AG04450 (cell line): ENCODE data around the gene BRF1. TPM values are rescaled to one million over a fixed set of nuclear protein-coding genes. Genes with fewer than 3 reads are reported as not detected.

Experiments
- CTCF ChIA-PET: fragments of 300-600, 350-600 bp; formaldehyde crosslinking; extraction: SDS; loops from one replicate; lab custom pipeline; 2022; ENCODE audit warnings: antibody characterized with exemption, inconsistent platforms; lab: Charles Lee
- POLR2A ChIA-PET: fragments of 350-600 bp; formaldehyde crosslinking; extraction: SDS; loops from one replicate; lab custom pipeline; 2021; ENCODE audit warnings: antibody characterized with exemption, inconsistent platforms; lab: Yijun Ruan, JAX
- DNase-seq: peaks from one replicate; pipeline ENCODE4 v3.0.0-alpha.2; 2011; ENCODE audit warnings: low read depth, low spot score
- H3K27ac ChIP-seq: one replicate; pipeline ENCODE4 v1.5.1; 2012; ENCODE audit warnings: low read depth, low read length, control low read depth
- H3K27me3 ChIP-seq: one replicate; pipeline ENCODE4 v1.6.0; 2012; ENCODE audit warnings: low read length; ENCODE audit not compliant: control insufficient read depth, insufficient read depth
- H3K4me3 ChIP-seq: 2 replicates; pipeline ENCODE4 v1.5.1; 2011; ENCODE audit warnings: mild to moderate bottlenecking, low read depth, low read length, control low read depth
- H3K9me3 ChIP-seq: 2 replicates; pipeline ENCODE4 v1.5.1; 2012; ENCODE audit warnings: low read length; ENCODE audit not compliant: control insufficient read depth, insufficient read depth
- CTCF ChIP-seq: IDR thresholded peaks from 2 replicates; pipeline ENCODE4 v1.5.1; 2011; ENCODE audit warnings: low read depth, low read length, control low read depth, inconsistent platforms
- polyA plus RNA-seq: library from polyadenylated mRNA; depleted of rRNA; stranded (reverse); fragments of >200 nt; gene quantifications from 2 replicates; pipeline ENCODE4 v1.2.3, GENCODE V29; 2011

Gene BRF1
- polyA plus RNA-seq, 1 experiment: 6.3 TPM

GRCh38 chr14:105173145-105173544 lies 127.7 kb downstream of the BRF1 start:
- Histone ChIP-seq H3K4me3 (no peak overlapping the region), H3K9me3 (no peaks in the 10 kb centered on the region; the same call in 1 of the 2 replicates), H3K27ac (no peak overlapping the region), H3K27me3 (peaks cover 26% of the 10 kb centered on the region)
- ChIA-PET POLR2A (no interaction called here), CTCF (interaction anchor here (0.6 to 0.9 kb wide), 2 partner anchors 14 to 87 kb away, joined by 3 to 9 read pairs; no protein-coding TSS in a partner anchor)
- DNase-seq: no peak
- no peak for TF ChIP-seq CTCF

- ChIA-PET POLR2A (no interaction called here), CTCF (interaction anchor here (0.6 to 0.9 kb wide), 2 partner anchors 13 to 86 kb away, joined by 3 to 9 read pairs; no protein-coding TSS in a partner anchor)
- no peak for DNase-seq
- Histone ChIP-seq H3K9me3 (no peaks in the 10 kb centered on the region; the same call in 1 of the 2 replicates), H3K27me3 (peaks cover 28% of the 10 kb centered on the region), H3K4me3 (no peak overlapping the region), H3K27ac (no peak overlapping the region)
- no peak for TF ChIP-seq CTCF
Observed at GRCh38 chr14:105172476-105172875, 128.3 kb downstream of the BRF1 start.

- Histone ChIP-seq H3K9me3 (no peaks in the 10 kb centered on the region; the same call in 1 of the 2 replicates), H3K27ac (no peak overlapping the region), H3K27me3 (peaks cover 36% of the 10 kb centered on the region), H3K4me3 (no peak overlapping the region)
- ChIA-PET CTCF (no interaction called here), POLR2A (interaction anchor here (1.0 kb wide), 1 partner anchor 9 kb away, joined by 3 read pairs; no protein-coding TSS in a partner anchor)
- TF ChIP-seq CTCF: no peak
- no peak for DNase-seq
Observed at GRCh38 chr14:105171004-105171673, 129.7 kb downstream of the BRF1 start.

- ChIA-PET CTCF (no interaction called here), POLR2A (no interaction called here)
- no peak overlapping the region for H3K4me3 ChIP-seq
- no peak overlapping the region for H3K27ac ChIP-seq
- TF ChIP-seq CTCF: no peak
- no peak for DNase-seq
- peaks cover 38% of the 10 kb centered on the region for H3K27me3 ChIP-seq
- H3K9me3 ChIP-seq: no peaks in the 10 kb centered on the region; the same call in 1 of the 2 replicates
Observed at GRCh38 chr14:105169776-105170655, 130.8 kb downstream of the BRF1 start.
